GM19099 (cell line): Measurements from ENCODE around the gene TREML4.

Experiments used
- POLR2A ChIP-seq: IDR thresholded peaks from 3 replicates; pipeline ENCODE4 v1.6.1; 2011; ENCODE audit warnings: low read depth; ENCODE audit not compliant: insufficient read length; ENCODE audit errors: extremely low read depth

The TREML4 gene

GRCh38 chr6:41284726-41285125 lies 56.6 kb downstream of the TREML4 start:
- no peak for TF ChIP-seq POLR2A

DNA sequence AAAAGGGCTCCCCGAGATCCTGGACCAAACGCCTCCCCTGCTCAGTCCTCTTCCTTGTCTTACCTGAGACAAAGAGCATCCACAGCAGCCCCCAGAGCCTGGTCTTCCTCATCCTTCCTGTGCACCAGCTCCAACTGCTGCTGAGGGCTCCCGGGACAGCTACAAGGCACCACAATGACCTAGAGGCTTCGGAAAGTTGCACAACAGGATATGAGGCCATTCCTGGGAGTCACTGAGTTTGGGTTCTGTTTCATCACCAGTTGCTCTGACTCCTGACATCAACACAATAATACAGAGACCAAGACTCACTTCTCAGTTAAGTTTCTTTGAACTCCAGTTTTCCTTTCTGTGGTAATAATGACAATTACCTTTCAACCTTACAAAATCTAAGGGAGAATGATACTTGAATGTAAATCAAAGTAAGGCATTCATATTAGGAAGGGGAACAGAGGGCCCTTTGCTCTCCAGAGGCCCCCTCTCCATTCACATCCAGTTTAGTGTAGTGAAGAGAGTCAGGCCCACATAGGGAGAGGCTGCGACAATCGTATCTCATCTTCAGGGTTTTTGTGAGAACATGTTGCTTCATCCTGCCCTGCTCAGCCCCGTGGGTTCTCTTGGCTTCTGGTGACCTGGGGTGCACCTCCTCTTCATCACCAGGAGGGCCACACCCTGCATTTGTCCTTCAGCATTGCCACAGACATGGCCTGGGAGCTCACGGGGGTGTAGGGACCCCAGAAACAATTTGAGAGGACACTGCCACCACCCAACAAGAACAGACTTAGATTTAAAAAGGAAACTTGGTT lies 58.6 kb downstream of the TREML4 start, which contains the start of gene TREM1:
Gene TREM1, minus strand, starts transcription at position 139 of the 803 bp plus-strand sequence. Its CDS starts 27 bp downstream, at position 112.
- no peak for TF ChIP-seq POLR2A

DNA sequence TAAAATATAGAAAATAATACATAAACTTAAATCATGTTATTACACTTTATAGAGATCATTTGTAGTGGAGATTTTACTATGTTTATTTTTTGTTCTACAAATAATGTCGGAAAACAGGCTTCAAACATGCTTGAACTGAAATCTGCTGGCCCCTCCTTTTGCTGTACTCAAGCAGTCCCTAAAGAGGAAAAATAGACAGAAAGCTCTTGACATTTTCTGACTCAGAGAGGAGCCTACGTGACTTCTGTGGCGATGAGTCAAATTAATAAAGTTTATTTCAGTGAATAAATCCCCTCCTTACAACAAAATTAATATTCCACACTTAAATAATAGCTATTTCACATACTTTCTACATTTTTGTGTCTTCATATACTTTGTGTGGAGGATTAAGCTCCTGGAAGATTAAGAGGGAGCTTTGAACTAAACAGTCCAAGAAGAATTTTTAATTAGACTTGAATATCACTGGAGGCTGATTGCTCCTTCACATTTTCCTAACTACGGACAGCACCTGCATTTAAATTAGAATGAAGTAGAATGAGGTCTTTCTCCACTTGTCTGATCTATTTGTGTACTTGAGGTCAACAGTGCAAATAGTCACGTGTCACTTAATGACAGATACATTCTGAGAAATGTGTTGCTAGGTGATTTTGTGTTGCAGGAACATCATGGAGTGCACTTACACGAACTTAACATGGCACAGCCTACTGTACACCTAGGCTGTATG lies 60.0 kb downstream of the TREML4 start:
- no peak for TF ChIP-seq POLR2A
